HG03064 (cell line): Measurements from ENCODE around the gene ANAPC1.
"Not testable (repeated sequence)": the region's sequence is repeated elsewhere in the genome, so short reads cannot be mapped to it uniquely, and the experiment has no call there.

Experiments used
- ATAC-seq: cut with Tn5 transposase; IDR thresholded peaks from one replicate; pipeline ENCODE4 v1.9.1; 2021; ENCODE audit warnings: low read depth; ENCODE audit not compliant: unreplicated experiment

ANAPC1 gene

GRCh38 chr2:111830479-111830878, 53.5 kb downstream of the ANAPC1 start:
- ATAC-seq: not testable (repeated sequence)

GRCh38 chr2:111828217-111828766, 55.7 kb downstream of the ANAPC1 start:
- not testable (repeated sequence) for ATAC-seq

- ATAC-seq: not testable (repeated sequence)
Observed at GRCh38 chr2:111812970-111813622, 70.9 kb downstream of the ANAPC1 start.

GRCh38 chr2:111790633-111791032, 93.4 kb downstream of the ANAPC1 start:
- not testable (repeated sequence) for ATAC-seq

- ATAC-seq: not testable (repeated sequence)
Observed at GRCh38 chr2:111784081-111784480, 99.9 kb downstream of the ANAPC1 start.

GRCh38 chr2:111782195-111782594, 101.8 kb downstream of the ANAPC1 start:
- ATAC-seq: not testable (repeated sequence)

GRCh38 chr2:111781443-111782094, 102.4 kb downstream of the ANAPC1 start:
- ATAC-seq: not testable (repeated sequence)

- not testable (repeated sequence) for ATAC-seq
Observed at GRCh38 chr2:111777155-111777554, 106.8 kb downstream of the ANAPC1 start.

GRCh38 chr2:111776296-111776695, 107.7 kb downstream of the ANAPC1 start:
- ATAC-seq: not testable (repeated sequence)

- not testable (repeated sequence) for ATAC-seq
Observed at GRCh38 chr2:111772180-111772579, 111.8 kb downstream of the ANAPC1 start.

GRCh38 chr2:111770916-111771658, 112.9 kb downstream of the ANAPC1 start:
- ATAC-seq: not testable (repeated sequence)

GRCh38 chr2:111768266-111769190, 115.5 kb downstream of the ANAPC1 start:
- ATAC-seq: not testable (repeated sequence)

GRCh38 chr2:111767087-111767486, 116.9 kb downstream of the ANAPC1 start:
- ATAC-seq: not testable (repeated sequence)

- not testable (repeated sequence) for ATAC-seq
Observed at GRCh38 chr2:111766295-111766694, 117.7 kb downstream of the ANAPC1 start.

- not testable (repeated sequence) for ATAC-seq
Observed at GRCh38 chr2:111764151-111764550, 119.8 kb downstream of the ANAPC1 start.

- ATAC-seq: not testable (repeated sequence)
Observed at GRCh38 chr2:111760697-111761284, 123.2 kb downstream of the ANAPC1 start.

GRCh38 chr2:111752533-111752932, 131.5 kb downstream of the ANAPC1 start:
- not testable (repeated sequence) for ATAC-seq

GRCh38 chr2:111750641-111751040, 133.4 kb downstream of the ANAPC1 start:
- not testable (repeated sequence) for ATAC-seq

- not testable (repeated sequence) for ATAC-seq
Observed at GRCh38 chr2:111748429-111748828, 135.6 kb downstream of the ANAPC1 start.
